CD4-positive, alpha-beta T cell treated with Interleukin-17A for 1 hour (primary cell): ENCODE data around the gene PNCK.

Experiments
- DNase-seq: peaks from one replicate; pipeline ENCODE4 v3.0.0-alpha.2; 2020

PNCK gene

GRCh38 chrX:153640045-153640686 is 33.4 kb downstream of the PNCK start:
- no peak for DNase-seq

- DNase-seq: no peak
These were observed 34.2 kb downstream of the PNCK start for GRCh38 chrX:153639177-153640044.

- no peak for DNase-seq
These were observed 35.0 kb downstream of the PNCK start for GRCh38 chrX:153638436-153639176.

GRCh38 chrX:153638041-153638371 is 35.6 kb downstream of the PNCK start:
- no peak for DNase-seq

GRCh38 chrX:153637121-153638040 is 36.2 kb downstream of the PNCK start:
- DNase-seq: no peak

- DNase-seq: no peak
These were observed 36.9 kb downstream of the PNCK start for GRCh38 chrX:153636716-153637115.

- DNase-seq: no peak
These were observed 37.6 kb downstream of the PNCK start for GRCh38 chrX:153635788-153636668.

- DNase-seq: no peak
These were observed 38.2 kb downstream of the PNCK start for GRCh38 chrX:153635388-153635787.

GRCh38 chrX:153634832-153635231 is 38.8 kb downstream of the PNCK start:
- DNase-seq: no peak

- DNase-seq: no peak
These were observed 39.4 kb downstream of the PNCK start for GRCh38 chrX:153634236-153634635.

GRCh38 chrX:153633607-153634180 is 39.9 kb downstream of the PNCK start:
- DNase-seq: no peak

GRCh38 chrX:153633048-153633447 is 40.6 kb downstream of the PNCK start:
- no peak for DNase-seq

- DNase-seq: no peak
These were observed 41.0 kb downstream of the PNCK start for GRCh38 chrX:153632595-153632946.

- no peak for DNase-seq
These were observed 41.6 kb downstream of the PNCK start for GRCh38 chrX:153631907-153632594.

GRCh38 chrX:153631346-153631745 is 42.3 kb downstream of the PNCK start:
- DNase-seq: no peak

GRCh38 chrX:153628665-153629064 is 44.9 kb downstream of the PNCK start:
- DNase-seq: no peak

- no peak for DNase-seq
These were observed 45.5 kb downstream of the PNCK start for GRCh38 chrX:153628129-153628528.

GRCh38 chrX:153627675-153628111 is 45.9 kb downstream of the PNCK start:
- DNase-seq: no peak

GRCh38 chrX:153626863-153627674 is 46.5 kb downstream of the PNCK start:
- no peak for DNase-seq
